Measurements from ENCODE around the gene RPL29.

DNA sequence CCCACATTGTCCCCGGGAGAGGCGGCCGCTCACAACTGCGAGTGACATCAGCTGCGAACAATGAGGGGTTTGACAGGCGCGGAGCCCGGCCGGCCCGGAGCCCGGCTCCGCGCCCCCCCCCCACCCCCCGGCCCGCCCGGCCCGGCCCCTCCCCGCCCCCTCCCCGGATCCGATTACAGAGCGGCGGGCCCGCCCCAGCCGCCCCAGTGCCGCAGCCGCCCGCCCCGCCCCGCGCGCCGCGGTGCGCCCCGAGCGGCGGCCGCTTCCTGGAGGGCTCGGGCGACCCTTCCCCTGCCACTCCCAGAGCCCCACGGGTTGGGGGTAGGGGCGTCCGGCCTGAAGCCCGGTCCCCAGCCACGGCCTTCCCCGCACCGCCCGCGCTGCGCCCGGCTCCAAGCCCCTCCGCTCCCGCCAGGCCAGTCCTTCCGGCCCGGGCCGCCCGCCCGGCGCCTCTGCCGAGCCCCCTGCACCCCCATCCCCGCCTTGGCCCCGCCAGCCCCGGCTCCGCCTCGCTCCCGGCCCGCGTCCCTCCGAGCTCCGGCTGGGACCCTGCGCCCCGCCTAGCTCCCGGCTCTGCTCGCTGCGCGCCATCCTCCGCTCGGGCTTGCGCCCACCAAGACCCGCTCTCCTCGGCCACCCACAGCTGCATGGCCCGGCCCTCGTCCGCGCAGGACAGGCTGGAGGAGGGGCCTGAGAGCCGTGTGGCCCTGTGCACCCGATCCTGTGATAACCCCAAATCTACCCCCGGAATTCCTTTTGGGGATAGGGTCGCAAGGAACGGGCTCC lies 28.1 kb downstream of the RPL29 start, which contains the start of gene PCBP4:
- TF ChIP-seq, protein P1, sequence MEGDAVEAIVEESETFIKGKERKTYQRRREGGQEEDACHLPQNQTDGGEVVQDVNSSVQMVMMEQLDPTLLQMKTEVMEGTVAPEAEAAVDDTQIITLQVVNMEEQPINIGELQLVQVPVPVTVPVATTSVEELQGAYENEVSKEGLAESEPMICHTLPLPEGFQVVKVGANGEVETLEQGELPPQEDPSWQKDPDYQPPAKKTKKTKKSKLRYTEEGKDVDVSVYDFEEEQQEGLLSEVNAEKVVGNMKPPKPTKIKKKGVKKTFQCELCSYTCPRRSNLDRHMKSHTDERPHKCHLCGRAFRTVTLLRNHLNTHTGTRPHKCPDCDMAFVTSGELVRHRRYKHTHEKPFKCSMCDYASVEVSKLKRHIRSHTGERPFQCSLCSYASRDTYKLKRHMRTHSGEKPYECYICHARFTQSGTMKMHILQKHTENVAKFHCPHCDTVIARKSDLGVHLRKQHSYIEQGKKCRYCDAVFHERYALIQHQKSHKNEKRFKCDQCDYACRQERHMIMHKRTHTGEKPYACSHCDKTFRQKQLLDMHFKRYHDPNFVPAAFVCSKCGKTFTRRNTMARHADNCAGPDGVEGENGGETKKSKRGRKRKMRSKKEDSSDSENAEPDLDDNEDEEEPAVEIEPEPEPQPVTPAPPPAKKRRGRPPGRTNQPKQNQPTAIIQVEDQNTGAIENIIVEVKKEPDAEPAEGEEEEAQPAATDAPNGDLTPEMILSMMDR (IDR thresholded peaks at IDR 0.05): no peak
- TF ChIP-seq POLR2AphosphoS5 (IDR thresholded peaks at IDR 0.05): peak in 1 of 2 donors; percentile 54

Data from upper lobe of left lung (tissue), 4 donors.